ENCODE results near the gene PTPN2.

The PTPN2 gene

DNA sequence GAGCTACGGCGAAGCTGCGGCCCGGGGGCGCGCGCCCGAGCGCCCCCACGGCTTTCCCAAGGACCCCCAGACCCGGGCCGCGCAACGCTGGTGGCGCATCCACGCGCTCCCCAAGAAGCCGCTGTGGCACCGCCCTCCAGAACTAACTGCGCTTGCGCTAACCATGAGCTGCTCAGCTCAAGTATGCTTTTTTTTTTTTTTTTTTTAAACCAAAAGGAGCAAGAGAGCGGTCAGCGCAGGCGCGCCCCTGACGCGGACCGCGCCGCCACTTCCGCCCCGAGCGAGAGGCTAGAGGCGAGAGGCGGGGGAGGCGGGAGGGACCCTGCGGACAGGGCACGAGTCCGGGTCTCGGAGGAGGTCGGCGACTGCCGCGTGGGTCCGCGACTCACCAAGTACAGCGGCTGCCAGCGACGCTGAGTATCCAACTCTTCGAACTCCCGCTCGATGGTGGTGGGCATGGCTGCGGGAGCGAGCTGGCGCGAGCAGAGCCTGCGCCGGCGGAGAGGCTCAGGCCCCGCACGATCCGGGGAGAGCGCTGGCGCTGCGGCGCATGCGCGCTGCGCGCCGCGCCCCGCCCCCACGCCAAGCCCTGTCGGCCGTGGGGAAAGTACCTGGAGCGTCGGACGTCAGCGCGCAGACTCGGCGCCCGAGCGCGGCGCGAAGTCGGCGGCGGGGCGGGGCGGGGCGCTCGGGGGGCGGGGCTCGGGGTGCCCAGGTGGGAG is at the start of gene PTPN2:
Gene PTPN2, minus strand, starts transcription at position 554 of the 722 bp plus-strand sequence. Its CDS starts 96 bp downstream, at position 458.
- TF ChIP-seq JUND (IDR thresholded peaks at IDR 0.05; ENCODE audit: low read depth): no peak
- DNase-seq (ENCODE audit: low read depth in 1 of 2, low spot score in 1 of 2): peak; percentile 88 to 89
- in situ Hi-C loops (cut with HindIII; ENCODE audit: low pct_unique_long_range_greater_than_20kb, low sequenced_read_pairs): no loop called here

DNA sequence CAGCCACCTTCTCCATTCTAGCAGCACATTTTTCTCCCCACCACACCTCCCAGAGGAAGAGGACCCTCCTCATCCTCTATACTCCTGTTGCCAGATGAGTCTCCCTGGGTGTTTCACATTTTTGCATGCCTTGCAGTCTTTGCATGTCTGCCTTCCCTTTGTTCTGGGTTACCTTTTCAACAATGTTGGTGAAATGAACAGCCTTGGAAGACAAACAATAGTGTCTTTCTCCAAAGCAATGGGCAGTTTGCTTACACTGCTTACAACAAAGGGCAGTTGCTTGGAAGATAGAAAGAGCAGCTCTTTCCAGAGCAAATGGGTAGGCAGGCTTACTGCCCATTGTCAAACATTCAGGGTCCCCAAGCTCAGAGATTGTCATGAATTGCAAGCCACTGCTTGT is 49.3 kb upstream of the PTPN2 start:
- TF ChIP-seq JUND (IDR thresholded peaks at IDR 0.05; ENCODE audit: low read depth): no peak
- no peak for DNase-seq (ENCODE audit: low read depth in 1 of 2, low spot score in 1 of 2)
- in situ Hi-C loops (cut with HindIII; ENCODE audit: low pct_unique_long_range_greater_than_20kb, low sequenced_read_pairs): no loop called here

GRCh38 chr18:12930908-12931307 is 46.9 kb upstream of the PTPN2 start:
- in situ Hi-C loops (cut with HindIII; ENCODE audit: low pct_unique_long_range_greater_than_20kb, low sequenced_read_pairs): no loop called here
- TF ChIP-seq JUND (IDR thresholded peaks at IDR 0.05; ENCODE audit: low read depth): no peak
- DNase-seq (ENCODE audit: low read depth in 1 of 2, low spot score in 1 of 2): no peak

DNA sequence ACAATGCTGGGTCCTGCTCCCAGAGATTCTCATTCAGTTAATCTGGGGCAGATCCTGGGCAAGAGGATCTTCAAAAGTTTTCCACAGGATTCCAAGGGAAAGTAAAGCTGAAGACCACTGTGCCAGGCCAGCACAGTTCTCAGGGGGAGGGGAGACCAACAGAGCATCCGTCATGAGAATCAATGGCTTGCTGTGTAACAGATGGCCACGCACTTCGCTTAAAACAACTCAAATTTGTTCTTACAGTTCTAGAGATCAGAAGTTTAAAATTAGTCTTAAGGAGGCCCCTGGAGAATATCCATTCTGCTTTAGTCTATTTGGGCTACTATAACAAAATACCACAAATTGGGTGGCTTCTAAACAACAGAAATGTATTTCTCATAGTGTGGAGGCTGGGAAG is 46.3 kb upstream of the PTPN2 start:
- no peak for TF ChIP-seq JUND (IDR thresholded peaks at IDR 0.05; ENCODE audit: low read depth)
- in situ Hi-C loops (cut with HindIII; ENCODE audit: low pct_unique_long_range_greater_than_20kb, low sequenced_read_pairs): no loop called here
- DNase-seq (ENCODE audit: low read depth in 1 of 2, low spot score in 1 of 2): no peak

DNA sequence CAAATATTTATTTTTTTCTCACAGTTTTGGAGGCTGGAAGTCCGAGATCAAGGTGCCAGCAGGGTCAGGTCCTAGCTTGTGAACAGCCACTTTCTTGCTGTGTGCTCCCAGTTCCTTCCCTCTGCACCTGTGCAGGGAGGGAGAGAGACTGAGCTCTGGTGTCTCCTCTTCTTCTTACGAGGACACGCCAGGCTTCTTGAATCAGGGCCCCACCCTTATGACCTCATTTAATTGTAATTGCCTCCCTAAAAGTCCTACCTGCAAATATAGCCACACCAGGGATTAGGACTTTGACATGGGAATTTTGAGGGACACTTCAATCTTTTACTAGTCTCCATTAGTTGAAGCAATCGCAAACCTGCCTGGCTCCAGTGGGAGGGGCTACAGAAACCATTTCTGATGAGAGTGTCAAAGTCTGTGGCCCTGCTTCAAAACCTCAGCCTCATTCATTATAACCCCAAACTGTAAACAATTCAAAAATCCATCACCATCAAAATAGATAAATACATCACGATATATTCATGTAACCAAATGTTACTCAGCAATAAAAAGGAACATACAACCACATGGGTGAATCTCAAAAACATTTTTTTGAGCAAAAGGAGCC is 45.5 kb upstream of the PTPN2 start:
- in situ Hi-C loops (cut with HindIII; ENCODE audit: low pct_unique_long_range_greater_than_20kb, low sequenced_read_pairs): no loop called here
- no peak for TF ChIP-seq JUND (IDR thresholded peaks at IDR 0.05; ENCODE audit: low read depth)
- no peak for DNase-seq (ENCODE audit: low read depth in 1 of 2, low spot score in 1 of 2)

- no peak for DNase-seq (ENCODE audit: low read depth in 1 of 2, low spot score in 1 of 2)
- TF ChIP-seq JUND (IDR thresholded peaks at IDR 0.05; ENCODE audit: low read depth): no peak
- in situ Hi-C loops (cut with HindIII; ENCODE audit: low pct_unique_long_range_greater_than_20kb, low sequenced_read_pairs): no loop called here
These were observed 44.6 kb upstream of the PTPN2 start for GRCh38 chr18:12928641-12929040.

DNA sequence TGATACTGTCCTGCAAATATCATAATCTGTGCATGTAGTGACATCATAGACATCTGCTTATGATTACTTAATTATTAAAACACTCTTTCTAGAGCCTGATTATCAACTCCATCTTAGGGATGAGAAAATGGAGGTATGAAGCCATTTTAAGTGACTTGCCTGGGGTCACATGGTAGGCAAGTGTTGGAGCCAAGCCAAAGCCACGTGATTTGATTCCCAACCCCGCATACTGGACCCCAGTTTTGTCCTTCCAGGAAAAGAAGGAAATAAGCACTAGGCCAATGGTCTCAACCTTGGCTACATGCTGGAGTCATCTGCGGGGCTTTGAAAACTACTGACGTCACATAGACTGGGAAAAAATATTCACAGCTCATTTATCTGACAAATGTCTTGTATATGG is 44.2 kb upstream of the PTPN2 start:
- DNase-seq (ENCODE audit: low read depth in 1 of 2, low spot score in 1 of 2): no peak
- in situ Hi-C loops (cut with HindIII; ENCODE audit: low pct_unique_long_range_greater_than_20kb, low sequenced_read_pairs): no loop called here
- TF ChIP-seq JUND (IDR thresholded peaks at IDR 0.05; ENCODE audit: low read depth): no peak

GRCh38 chr18:12924616-12925015 is 40.6 kb upstream of the PTPN2 start:
- in situ Hi-C loops (cut with HindIII; ENCODE audit: low pct_unique_long_range_greater_than_20kb, low sequenced_read_pairs): no loop called here
- TF ChIP-seq JUND (IDR thresholded peaks at IDR 0.05; ENCODE audit: low read depth): no peak
- DNase-seq (ENCODE audit: low read depth in 1 of 2, low spot score in 1 of 2): no peak

- TF ChIP-seq JUND (IDR thresholded peaks at IDR 0.05; ENCODE audit: low read depth): no peak
- in situ Hi-C loops (cut with HindIII; ENCODE audit: low pct_unique_long_range_greater_than_20kb, low sequenced_read_pairs): no loop called here
- no peak for DNase-seq (ENCODE audit: low read depth in 1 of 2, low spot score in 1 of 2)
These were observed 38.2 kb upstream of the PTPN2 start for GRCh38 chr18:12922266-12922665.

DNA sequence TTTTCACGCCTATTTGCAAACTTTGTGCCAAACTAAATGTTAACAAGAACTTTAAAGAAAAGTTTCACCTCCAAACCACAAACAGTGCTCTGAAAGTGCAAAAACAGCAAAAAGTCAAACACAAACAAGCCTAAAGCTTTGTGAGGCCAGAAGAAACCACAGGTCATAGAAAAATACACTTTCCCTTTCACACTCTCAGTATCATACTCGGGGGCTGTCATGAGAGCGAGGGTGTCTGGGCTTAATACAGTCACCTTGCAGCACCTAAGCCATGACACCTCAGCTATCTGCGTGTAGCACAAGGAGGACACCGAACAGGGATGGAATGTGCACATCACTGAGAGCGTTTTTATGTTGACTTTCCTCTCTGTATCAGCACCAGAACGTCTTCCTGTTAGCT is 37.1 kb upstream of the PTPN2 start:
- in situ Hi-C loops (cut with HindIII; ENCODE audit: low pct_unique_long_range_greater_than_20kb, low sequenced_read_pairs): no loop called here
- no peak for DNase-seq (ENCODE audit: low read depth in 1 of 2, low spot score in 1 of 2)
- TF ChIP-seq JUND (IDR thresholded peaks at IDR 0.05; ENCODE audit: low read depth): no peak

DNA sequence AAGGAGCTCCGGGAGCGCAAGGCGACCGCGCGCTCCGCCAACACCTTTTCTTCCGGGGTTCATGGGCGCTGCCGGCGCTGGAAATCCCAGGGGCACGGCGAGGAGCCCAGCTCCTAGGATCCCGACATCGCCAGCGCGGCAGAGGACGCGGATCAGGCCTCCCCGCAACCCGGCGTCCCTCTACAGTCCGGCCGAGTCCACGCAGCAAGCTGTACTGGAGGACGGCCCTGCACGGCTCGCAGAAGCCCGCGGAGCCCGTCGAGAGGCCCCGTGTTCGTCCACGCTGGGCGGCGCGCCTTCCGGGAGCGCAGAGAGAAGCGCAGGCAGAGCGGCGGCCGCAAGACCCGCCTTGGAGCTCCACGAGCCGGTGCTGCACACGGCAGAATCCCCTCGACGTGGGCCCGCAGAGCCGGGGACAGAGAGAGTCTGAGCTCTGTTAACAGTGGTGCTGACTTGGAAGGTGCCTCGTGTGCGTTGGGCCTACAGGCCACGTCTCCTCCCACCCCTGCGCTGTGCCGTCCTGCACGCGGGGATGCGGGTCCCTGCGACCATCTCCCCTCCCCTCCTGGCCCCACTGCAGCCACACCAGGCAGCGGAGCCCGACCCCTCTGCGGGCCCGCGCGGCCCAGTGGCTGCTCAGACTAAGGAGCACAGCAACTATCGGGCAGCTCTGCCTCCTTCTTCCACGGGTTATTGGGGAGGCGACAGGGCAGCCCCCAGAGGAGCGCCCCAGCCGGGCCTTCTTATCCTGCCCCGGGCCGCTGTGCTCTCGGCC is 28.1 kb upstream of the PTPN2 start:
- in situ Hi-C loops (cut with HindIII; ENCODE audit: low pct_unique_long_range_greater_than_20kb, low sequenced_read_pairs): no loop called here
- DNase-seq (ENCODE audit: low read depth in 1 of 2, low spot score in 1 of 2): no peak
- TF ChIP-seq JUND (IDR thresholded peaks at IDR 0.05; ENCODE audit: low read depth): no peak

DNA sequence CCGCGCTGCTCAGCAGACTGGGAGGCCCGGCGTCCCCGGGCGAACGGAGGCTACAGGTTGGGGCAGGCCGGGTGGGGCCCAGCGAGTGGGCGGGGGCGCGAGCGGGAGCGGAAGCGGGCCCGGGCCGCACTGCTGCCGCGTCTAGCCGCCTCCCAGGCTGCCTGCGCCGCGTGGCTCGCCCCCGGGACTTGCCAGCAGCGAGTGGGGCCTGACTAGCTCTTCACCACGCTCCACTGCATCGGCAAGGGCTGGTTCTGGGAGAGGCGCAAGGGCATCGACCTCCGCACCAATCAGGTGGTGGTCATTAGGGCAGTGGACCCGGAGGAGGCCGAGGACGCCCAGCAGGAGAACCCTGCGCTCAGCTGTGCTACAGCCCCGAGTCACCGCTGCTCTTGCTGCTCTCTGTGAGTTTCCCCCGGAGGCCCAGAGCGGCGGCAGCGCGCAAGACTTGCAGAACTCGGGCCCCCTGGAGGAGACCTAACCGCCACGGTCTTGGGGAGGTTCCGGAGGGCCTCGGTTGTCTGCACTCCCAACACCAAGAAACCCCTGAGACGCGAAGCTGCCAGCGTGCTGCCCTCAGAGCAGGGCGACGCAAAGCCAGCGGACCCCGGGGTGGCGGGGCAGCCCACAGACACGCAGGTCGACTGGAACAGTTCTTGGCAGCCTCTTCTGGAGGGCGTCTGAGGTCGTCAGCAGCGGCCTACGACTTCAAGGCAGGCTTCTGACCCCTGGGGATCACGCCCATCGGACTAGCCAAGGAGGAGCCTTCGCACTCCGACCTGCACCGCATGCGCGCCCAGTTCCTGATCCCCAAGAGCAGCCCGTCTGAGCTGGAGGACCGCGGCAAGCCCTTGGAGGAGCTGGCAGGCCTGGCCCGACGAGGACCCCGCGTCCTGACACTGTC is 27.2 kb upstream of the PTPN2 start:
- in situ Hi-C loops (cut with HindIII; ENCODE audit: low pct_unique_long_range_greater_than_20kb, low sequenced_read_pairs): no loop called here
- no peak for DNase-seq (ENCODE audit: low read depth in 1 of 2, low spot score in 1 of 2)
- TF ChIP-seq JUND (IDR thresholded peaks at IDR 0.05; ENCODE audit: low read depth): no peak

Measured in T47D (cell line).